Measurements from ENCODE around the gene H1-8. TPM values are rescaled to one million over a fixed set of nuclear protein-coding genes. Genes with fewer than 3 reads are reported as not detected.

Gene H1-8
- total RNA-seq, 1 donor from 2014 or later = not detected

- H3K27ac Mint-ChIP-seq = no peak overlapping the region
- CTCF ChIA-PET = no interaction called here
- no peak for TF ChIP-seq CTCF (IDR thresholded peaks at IDR 0.05)
- no peak for ATAC-seq (ENCODE audit: low read depth)
- H3K4me1 Mint-ChIP-seq = no peaks in the 10 kb centered on the region
- H3K36me3 Mint-ChIP-seq (ENCODE audit: low read depth) = no peaks in the 10 kb centered on the region
- no peaks in the 10 kb centered on the region for H3K27me3 Mint-ChIP-seq
- POLR2A ChIA-PET = no interaction called here
- no peak overlapping the region for H3K4me3 Mint-ChIP-seq
- H3K9me3 Mint-ChIP-seq = no peaks in the 10 kb centered on the region
- no peak for DNase-seq
- intact Hi-C loops (cut with micrococcal nuclease) = no loop called here
Measured at GRCh38 chr3:129547241-129547640, 4.3 kb downstream of the H1-8 start.

- POLR2A ChIA-PET = no interaction called here
- DNase-seq = no peak
- Mint-ChIP-seq H3K36me3 (ENCODE audit: low read depth) (no peaks in the 10 kb centered on the region), H3K27me3 (no peaks in the 10 kb centered on the region), H3K4me1 (no peaks in the 10 kb centered on the region), H3K27ac (no peak overlapping the region), H3K4me3 (no peak overlapping the region), H3K9me3 (no peaks in the 10 kb centered on the region)
- ATAC-seq (ENCODE audit: low read depth) = no peak
- CTCF ChIA-PET = no interaction called here
- TF ChIP-seq CTCF (IDR thresholded peaks at IDR 0.05) = no peak
- intact Hi-C loops (cut with micrococcal nuclease) = no loop called here
Measured at GRCh38 chr3:129548104-129548965, 5.4 kb downstream of the H1-8 start.

GRCh38 chr3:129549006-129549800 is 6.2 kb downstream of the H1-8 start:
- no peak for ATAC-seq (ENCODE audit: low read depth)
- intact Hi-C loops (cut with micrococcal nuclease) = no loop called here
- no peaks in the 10 kb centered on the region for H3K9me3 Mint-ChIP-seq
- no peak for DNase-seq
- no peak overlapping the region for H3K4me3 Mint-ChIP-seq
- peaks cover 6% of the 10 kb centered on the region for H3K4me1 Mint-ChIP-seq
- H3K36me3 Mint-ChIP-seq (ENCODE audit: low read depth) = no peaks in the 10 kb centered on the region
- H3K27me3 Mint-ChIP-seq = no peaks in the 10 kb centered on the region
- ChIA-PET POLR2A (no interaction called here), CTCF (interaction anchor here (0.7 kb wide), 1 partner anchor 446 kb away, joined by 3 read pairs; no protein-coding TSS in a partner anchor)
- TF ChIP-seq CTCF (IDR thresholded peaks at IDR 0.05) = no peak
- no peak overlapping the region for H3K27ac Mint-ChIP-seq

DNA sequence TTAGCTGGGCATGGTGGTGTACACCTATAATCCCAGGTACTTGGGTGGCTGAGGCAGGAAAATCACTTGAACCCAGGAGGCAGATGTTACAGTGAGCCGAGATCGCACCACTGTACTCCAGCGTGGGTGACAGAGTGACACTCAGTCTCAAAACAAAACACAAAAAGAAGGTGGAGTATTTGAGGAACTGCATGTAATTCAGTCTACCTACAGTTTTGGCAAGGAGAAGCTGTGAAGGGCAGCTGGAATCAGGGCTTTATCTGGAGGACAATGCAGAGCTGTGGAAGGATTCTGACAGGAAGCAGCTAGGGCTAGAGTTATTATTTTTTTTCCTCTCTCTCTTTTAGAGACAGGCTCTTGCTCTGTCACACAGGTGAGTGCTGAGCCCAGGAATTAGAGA is 6.8 kb downstream of the H1-8 start:
- H3K27me3 Mint-ChIP-seq = no peaks in the 10 kb centered on the region
- ChIA-PET CTCF (no interaction called here), POLR2A (no interaction called here)
- H3K4me3 Mint-ChIP-seq = no peak overlapping the region
- DNase-seq (no peak), ATAC-seq (ENCODE audit: low read depth) (no peak)
- H3K4me1 Mint-ChIP-seq = peaks cover 8% of the 10 kb centered on the region
- no peak overlapping the region for H3K27ac Mint-ChIP-seq
- H3K36me3 Mint-ChIP-seq (ENCODE audit: low read depth) = no peaks in the 10 kb centered on the region
- TF ChIP-seq CTCF (IDR thresholded peaks at IDR 0.05) = no peak
- intact Hi-C loops (cut with micrococcal nuclease) = no loop called here
- no peaks in the 10 kb centered on the region for H3K9me3 Mint-ChIP-seq

- Mint-ChIP-seq H3K4me1 (peaks cover 8% of the 10 kb centered on the region), H3K4me3 (no peak overlapping the region), H3K9me3 (no peaks in the 10 kb centered on the region), H3K27me3 (no peaks in the 10 kb centered on the region), H3K36me3 (ENCODE audit: low read depth) (no peaks in the 10 kb centered on the region), H3K27ac (no peak overlapping the region)
- TF ChIP-seq CTCF (IDR thresholded peaks at IDR 0.05) = no peak
- CTCF ChIA-PET = no interaction called here
- intact Hi-C loops (cut with micrococcal nuclease) = no loop called here
- DNase-seq (no peak), ATAC-seq (ENCODE audit: low read depth) (no peak)
- POLR2A ChIA-PET = no interaction called here
Measured at GRCh38 chr3:129552287-129553050, 9.5 kb downstream of the H1-8 start.

Measured in activated B cell treated with CpG ODN at 0.5 μM for 24 hours (primary cell).